GM19240 (cell line): Measurements from ENCODE around the gene MAPKAP1.
A peak's percentile ranks its signal among the peaks of the same experiment; 100 is the strongest.

Experiments
- DNase-seq: peaks from one replicate; pipeline ENCODE4 v3.0.0; 2011; ENCODE audit warnings: low spot score; ENCODE audit not compliant: insufficient read length

The MAPKAP1 gene

DNA sequence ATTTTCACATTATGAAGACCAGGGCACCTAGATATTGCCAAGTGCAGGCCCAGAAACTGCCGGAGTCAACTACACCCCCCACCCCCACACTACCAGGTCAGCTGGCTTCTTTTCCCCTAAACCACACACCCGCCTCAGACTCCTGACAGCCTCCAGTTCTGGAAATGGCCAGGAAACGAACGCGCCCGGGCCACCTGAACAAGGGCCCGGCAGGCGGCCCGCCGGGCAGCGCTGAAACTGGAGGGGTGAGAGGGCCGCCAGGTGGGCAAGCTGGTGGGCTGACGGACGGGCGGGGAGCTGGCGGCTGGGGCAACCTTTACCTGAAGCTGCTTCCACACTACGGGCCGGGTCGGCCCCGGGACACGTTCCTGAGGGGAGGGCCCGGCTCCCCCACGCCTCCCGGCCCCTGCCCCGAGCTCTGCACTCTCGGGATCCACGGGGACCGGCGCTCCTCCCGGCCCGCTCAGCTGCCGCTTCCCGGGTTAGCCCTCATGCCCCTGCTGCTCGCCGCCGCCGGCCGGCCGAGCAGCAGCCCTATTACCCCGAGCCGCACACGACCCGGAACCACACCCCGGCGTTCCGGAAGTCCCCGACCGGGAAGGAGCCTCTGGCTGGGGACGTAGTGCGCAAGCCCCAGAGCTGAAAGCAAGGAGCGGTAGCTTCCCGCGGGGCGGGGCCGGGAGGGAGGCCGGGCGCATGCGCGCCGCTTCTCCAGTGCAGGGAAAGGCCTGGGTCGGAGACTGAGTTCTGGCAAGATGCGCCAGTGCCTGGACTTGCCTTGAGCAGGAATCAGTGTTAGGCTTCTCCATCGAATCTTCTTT, at the start of gene MAPKAP1:
MAPKAP1 (minus strand) TSS at position 558 of the 821 bp plus-strand sequence. CDS start 34,634 bp downstream, outside the sequence.
- peak; percentile 80 for DNase-seq

DNA sequence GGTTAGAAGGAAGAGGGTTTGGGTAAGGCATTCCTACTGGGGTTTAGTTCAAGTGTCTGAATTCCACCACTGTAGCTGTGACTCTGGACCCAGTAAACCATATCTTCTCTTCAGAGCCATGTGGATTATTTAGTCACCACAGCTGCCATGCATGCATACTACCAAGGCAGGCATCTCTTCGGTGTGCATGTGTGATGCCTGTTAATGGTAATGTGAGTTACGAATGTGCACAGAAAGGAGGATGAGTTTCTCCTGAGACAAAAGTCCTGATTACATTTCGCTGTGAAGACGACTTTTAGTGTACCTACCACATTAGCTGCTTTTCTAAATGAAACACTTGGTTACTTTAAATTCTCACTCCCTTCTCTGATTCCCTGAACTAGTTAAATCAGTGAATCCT, 49.5 kb upstream of the MAPKAP1 start:
- no peak for DNase-seq

GRCh38 chr9:125755340-125755739, 48.3 kb upstream of the MAPKAP1 start:
- no peak for DNase-seq

DNA sequence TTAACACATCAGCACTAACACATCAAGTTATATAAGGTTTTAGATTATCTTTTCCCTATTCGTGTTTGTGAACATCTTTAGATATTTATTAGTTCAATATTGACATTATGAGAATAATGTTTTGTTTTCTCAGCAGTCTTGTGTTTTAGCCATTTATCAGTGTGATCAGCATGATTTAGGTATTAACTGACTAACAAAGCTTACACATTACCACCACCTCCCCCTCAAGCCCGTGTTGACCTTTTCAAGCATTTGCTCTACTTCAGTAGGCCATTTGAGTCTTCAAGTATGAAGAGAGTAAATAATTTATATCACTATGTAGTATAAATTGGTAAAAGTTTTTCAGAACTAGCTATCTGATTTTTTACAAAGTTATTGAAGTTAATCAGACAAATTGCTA, 47.1 kb upstream of the MAPKAP1 start:
- DNase-seq: no peak

DNA sequence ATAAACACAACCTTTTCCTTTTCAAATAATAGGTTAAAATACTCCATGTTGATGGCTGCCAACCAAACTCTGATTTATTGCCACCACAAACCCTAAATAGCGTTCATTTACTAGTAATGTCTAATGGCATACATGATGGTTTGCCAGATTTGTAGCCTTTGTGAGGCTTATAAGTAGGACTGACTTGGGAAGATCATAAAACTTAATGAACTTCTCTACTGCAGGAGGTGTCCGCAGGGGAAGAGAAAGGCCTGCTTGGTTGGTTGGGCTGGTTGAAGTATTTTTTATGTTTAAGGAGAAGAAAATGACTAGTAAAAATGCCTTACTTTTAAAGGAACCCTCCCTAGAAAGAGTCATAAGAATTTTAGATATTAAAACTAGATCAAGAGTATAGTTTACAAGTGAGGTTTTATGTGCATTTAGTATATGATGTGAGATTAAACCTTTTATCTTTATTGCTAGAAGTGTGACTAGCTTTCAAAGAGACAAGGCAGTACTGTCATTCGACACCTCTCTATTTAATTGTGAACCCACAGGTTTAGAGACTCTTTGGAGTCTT, 45.1 kb upstream of the MAPKAP1 start:
- no peak for DNase-seq

GRCh38 chr9:125750627-125751011, 43.6 kb upstream of the MAPKAP1 start:
- no peak for DNase-seq

DNA sequence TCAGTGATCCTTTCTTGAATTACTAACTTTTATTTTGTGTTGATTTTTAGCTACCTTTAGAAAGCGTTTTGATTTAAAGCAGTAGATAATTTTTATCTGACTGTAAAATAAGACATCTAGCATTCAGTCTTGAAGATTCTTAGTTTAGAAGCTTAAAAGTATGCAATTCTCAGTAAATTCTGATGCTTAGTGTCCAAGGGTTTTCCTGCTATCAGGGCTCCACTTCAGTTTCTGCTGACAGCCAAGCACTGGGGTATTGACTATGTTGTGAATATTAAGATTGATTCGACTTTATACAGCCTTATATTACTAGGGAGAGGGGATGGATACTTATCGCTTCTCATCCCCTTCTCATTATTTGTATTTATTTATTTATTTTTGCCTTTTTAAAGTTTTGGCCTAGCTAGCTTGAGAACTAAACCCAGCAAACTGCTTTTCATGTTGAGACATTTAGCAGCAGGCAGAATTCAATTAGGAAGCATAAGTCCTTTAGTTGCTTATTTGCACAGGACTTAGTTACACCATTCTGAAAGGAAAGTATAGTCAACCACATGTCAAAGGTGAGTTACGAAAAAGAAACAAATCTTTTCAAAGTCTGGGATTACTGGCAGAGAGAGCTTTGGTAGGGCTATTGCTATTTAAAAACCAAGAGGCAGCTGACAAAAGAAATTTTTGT, 43.1 kb upstream of the MAPKAP1 start:
- DNase-seq: no peak

DNA sequence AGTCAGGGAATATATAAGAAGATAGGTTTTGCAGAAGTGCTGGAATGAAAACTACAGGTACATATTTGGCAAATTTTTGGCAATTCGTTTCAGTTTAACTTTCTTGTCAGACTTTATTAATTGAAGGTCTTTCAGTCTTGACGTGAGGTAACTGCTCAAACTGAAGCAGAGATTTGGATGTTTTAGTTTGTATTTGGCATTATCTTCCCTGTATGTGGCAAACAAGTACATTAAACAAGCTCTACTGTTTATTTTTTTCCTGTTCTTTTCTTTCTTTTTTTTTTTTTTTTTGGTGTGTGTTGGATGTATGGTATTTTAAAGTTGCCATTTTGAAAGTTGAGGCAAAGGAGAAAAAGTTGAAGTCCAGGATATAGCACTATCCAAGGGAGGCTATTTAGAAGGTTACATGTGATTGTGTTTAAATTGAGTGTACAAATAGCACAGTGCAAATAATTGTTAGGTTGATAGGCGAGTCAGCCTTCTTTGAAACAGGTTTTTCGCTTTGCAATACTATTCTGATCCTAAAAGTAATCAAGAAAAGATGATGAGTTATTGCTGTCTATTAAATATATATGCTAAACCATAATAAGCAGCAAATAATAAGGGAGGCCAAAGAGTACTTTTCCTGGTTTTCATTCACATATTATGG, 42.4 kb upstream of the MAPKAP1 start:
- DNase-seq: no peak

- no peak for DNase-seq
Observed at GRCh38 chr9:125748446-125749099, 41.6 kb upstream of the MAPKAP1 start.

DNA sequence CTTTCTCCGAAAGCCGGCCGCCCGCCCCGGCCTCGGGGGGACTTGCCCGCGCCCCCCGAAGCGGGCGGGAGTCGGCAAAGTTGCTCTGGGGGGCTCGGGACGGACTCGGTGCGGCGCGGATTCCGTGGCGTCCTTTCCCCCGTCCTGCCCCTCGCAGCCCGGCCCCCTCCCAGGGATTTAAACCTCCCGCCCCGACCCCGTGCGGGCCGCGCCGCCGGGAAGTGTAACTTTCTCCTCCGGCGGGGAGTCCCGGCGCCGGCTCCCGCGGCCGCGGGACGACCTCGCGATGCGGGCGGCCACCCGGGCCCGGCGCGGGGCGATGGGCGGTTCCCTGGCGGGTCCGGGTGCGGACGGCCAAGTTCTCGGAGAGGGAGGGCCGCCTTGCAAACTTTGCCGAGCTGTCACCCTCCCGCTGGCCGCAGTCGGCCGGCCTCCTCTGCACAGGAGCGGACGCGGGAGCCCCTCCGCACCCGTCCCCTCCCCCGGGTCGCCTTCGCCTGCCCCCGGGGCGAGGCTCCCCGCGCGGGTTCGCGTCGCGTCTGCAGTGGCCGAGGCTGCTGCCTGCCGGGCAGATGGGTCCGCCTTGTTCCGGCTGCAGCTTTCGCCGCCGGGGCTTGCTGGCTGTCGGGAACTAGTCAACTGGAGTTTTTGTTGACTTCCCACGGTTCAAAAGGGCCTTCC, 40.9 kb upstream of the MAPKAP1 start:
- DNase-seq: no peak

GRCh38 chr9:125747053-125747764, 40.2 kb upstream of the MAPKAP1 start, which contains the start of gene PBX3:
Gene PBX3 (plus strand): TSS chr9:125747373.
- DNase-seq: peak; percentile 30

GRCh38 chr9:125746774-125747052, 39.7 kb upstream of the MAPKAP1 start:
- no peak for DNase-seq

GRCh38 chr9:125746017-125746773, 39.2 kb upstream of the MAPKAP1 start:
- DNase-seq: peak; percentile 93

- DNase-seq: no peak
Observed at GRCh38 chr9:125745682-125746016, 38.6 kb upstream of the MAPKAP1 start.

GRCh38 chr9:125745018-125745417, 38.0 kb upstream of the MAPKAP1 start:
- no peak for DNase-seq

- no peak for DNase-seq
Observed at GRCh38 chr9:125744616-125745015, 37.6 kb upstream of the MAPKAP1 start.

DNA sequence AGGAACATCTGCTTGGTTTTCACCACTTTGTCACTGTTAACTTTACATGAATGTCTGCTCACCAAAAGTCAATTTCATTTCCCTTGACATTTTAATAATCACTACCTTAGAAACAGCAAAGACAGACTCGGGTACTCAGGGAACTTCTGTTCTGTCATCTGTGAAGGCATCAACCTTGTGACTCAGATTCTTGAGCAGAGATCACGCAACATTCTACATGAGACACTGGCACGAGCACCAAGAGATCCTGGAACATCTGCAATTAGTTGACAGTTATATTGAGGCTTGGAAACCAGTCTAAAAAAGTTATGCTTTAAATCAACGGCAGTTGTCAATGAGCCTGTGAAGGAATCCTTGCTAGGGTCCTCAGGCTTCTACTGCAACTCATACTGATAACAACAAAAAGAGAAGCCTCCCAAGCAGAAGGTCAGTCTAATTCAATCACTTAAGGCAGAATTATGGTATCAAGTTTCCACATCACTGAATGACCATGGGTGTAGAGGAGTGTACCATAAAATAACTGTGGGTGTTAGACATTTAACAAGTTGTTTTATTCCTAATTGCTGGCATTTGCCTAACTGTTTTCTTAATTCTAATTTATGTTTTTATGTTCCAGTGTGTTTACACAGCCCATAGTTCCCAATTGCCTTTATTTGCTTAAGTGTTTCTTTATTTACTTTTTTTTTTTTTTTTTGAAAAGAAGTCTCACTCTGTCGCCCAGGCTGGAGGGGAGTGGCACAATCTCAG, 36.8 kb upstream of the MAPKAP1 start:
- no peak for DNase-seq

- no peak for DNase-seq
Observed at GRCh38 chr9:125742657-125743056, 35.6 kb upstream of the MAPKAP1 start.

DNA sequence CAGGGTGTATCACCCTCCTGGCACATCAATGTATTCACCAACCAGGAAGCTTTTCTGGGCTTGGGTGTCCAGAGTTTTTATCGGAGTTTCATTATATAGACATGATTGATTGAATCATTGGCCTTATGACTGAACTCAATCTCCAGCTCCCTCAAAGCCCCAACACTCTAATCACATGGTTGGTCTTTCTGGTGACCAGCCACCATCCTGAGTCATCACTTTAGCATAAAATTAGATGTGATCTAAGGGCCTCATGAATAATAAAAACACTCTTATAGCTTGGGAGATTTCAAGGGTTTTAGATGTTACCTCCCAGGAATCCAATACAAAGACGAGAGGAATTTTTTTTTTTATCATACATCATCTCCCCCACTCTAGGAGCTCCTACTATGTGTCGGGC, 32.4 kb upstream of the MAPKAP1 start:
- no peak for DNase-seq
